Measurements from ENCODE around the gene KLK2. TPM values are rescaled to one million over a fixed set of nuclear protein-coding genes. Genes with fewer than 3 reads are reported as not detected.

The KLK2 gene
- total RNA-seq, 1 experiment from 2014 or later, result not detected

DNA sequence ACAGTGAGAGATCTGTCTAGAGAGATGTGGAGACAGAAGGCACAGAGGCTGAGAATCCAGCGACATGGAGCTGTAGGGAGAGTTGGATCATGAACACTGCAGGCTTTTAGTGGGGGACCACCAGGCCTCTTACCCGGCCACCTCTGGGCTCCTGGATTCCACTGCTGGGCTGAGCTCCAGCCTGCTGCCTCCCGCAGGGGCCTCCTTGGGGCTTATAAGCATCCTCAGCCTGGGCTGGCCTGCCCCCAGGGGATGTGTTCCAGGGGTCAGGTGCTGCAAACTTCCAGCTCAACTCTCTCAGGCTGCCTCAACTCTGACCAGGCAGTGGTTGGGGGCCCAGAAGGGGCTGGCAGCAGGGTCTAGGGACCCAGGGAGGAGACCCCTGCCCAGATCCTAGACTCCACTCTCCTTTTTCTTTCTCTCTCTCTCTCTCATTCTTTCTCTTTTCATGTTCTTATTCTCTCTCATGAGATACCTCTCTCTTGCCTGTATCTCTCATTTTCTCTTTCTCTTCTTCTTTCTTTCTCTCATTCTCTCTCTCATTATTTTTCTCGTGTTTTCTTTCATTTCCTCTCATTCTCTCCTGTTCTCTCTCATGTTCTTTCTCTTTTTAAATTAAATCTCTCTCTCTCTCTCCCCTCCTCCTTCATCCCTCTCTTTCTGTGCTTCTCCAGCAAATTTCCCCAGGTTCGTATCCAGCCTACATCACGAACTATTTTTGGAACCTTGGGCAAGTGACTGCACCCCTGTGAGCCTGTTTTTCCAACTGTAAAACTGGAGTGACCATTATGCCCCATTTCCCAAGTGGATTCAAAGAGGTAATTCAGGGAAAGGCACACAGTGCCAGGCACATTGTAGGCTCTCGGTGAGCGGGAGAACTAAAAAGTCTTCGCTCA lies 38.2 kb downstream of the KLK2 start, which contains the start of gene KLK4:
TSS of gene KLK4 (minus strand) at position 190 of the 896 bp plus-strand sequence. CDS start 657 bp downstream, outside the sequence.
- Histone ChIP-seq H2AFZ (ENCODE audit: low read depth, low read length, poor library complexity, severe bottlenecking) (no peak within 1 kb of the TSS), H3K79me2 (ENCODE audit: insufficient read depth, low read length) (no peaks in the 10 kb centered on the region), H3K36me3 (ENCODE audit: control insufficient read depth in 1 of 2, insufficient read depth in 2 of 2, low read length in 2 of 2) (no peaks in the 10 kb centered on the region), H3K9ac (ENCODE audit: low read length) (no peak within 1 kb of the TSS), H3K27ac (ENCODE audit: low read depth, low read length) (no peak within 1 kb of the TSS), H3K4me3 (replicated peaks in 1 of 2; ENCODE audit: low read depth in 1 of 2, low read length in 2 of 2) (no peak within 1 kb of the TSS), H3K4me1 (ENCODE audit: control insufficient read depth in 1 of 2, insufficient read depth in 2 of 2, low read length in 2 of 2) (peaks cover 4 to 22% of the 10 kb centered on the region in 2 experiments; a peak in 3 of 4 replicates), H3K4me2 (ENCODE audit: low read length) (no peak within 1 kb of the TSS), H3K9me3 (ENCODE audit: control insufficient read depth in 1 of 2, insufficient read depth in 1 of 2, low read depth in 1 of 2, low read length in 2 of 2) (no peaks in the 10 kb centered on the region), H4K20me1 (ENCODE audit: insufficient read depth) (no peaks in the 10 kb centered on the region), H3K9me2 (ENCODE audit: insufficient read depth) (no peaks in the 10 kb centered on the region), H3K27me3 (ENCODE audit: insufficient read depth, low read length) (peaks cover 9% of the 10 kb centered on the region)
- no peak for DNase-seq (ENCODE audit: low read depth, low spot score)
- TF ChIP-seq FOSL1 (IDR thresholded peaks at IDR 0.05; ENCODE audit: low read depth) (no peak), CEBPB (IDR thresholded peaks at IDR 0.05; ENCODE audit: low read depth) (no peak), POLR2AphosphoS5 (IDR thresholded peaks at IDR 0.05; ENCODE audit: low read depth, low read length) (no peak), ELF1 (IDR thresholded peaks at IDR 0.05; ENCODE audit: borderline replicate concordance, low read depth) (no peak), ZNF274 (IDR thresholded peaks at IDR 0.05; ENCODE audit: low read depth, low read length) (no peak), CBX3 (IDR thresholded peaks at IDR 0.05; ENCODE audit: low read depth) (no peak), EZH2phosphoT487 (IDR thresholded peaks at IDR 0.05; ENCODE audit: borderline replicate concordance) (no peak), TCF7L2 (IDR thresholded peaks at IDR 0.05; ENCODE audit: borderline replicate concordance, extremely low read depth, insufficient read depth, insufficient read length) (no peak), ZFX (IDR thresholded peaks at IDR 0.05) (no peak), YY1 (IDR thresholded peaks at IDR 0.05; ENCODE audit: extremely low read depth, insufficient replicate concordance, low read depth, low read length) (no peak), SIN3A (IDR thresholded peaks at IDR 0.05; ENCODE audit: low read depth) (no peak), SP1 (IDR thresholded peaks at IDR 0.05; ENCODE audit: low read depth) (no peak), EZH2 (IDR thresholded peaks at IDR 0.05) (no peak), EGR1 (IDR thresholded peaks at IDR 0.05; ENCODE audit: low read depth) (no peak)
- TF ChIP-seq, protein P1, sequence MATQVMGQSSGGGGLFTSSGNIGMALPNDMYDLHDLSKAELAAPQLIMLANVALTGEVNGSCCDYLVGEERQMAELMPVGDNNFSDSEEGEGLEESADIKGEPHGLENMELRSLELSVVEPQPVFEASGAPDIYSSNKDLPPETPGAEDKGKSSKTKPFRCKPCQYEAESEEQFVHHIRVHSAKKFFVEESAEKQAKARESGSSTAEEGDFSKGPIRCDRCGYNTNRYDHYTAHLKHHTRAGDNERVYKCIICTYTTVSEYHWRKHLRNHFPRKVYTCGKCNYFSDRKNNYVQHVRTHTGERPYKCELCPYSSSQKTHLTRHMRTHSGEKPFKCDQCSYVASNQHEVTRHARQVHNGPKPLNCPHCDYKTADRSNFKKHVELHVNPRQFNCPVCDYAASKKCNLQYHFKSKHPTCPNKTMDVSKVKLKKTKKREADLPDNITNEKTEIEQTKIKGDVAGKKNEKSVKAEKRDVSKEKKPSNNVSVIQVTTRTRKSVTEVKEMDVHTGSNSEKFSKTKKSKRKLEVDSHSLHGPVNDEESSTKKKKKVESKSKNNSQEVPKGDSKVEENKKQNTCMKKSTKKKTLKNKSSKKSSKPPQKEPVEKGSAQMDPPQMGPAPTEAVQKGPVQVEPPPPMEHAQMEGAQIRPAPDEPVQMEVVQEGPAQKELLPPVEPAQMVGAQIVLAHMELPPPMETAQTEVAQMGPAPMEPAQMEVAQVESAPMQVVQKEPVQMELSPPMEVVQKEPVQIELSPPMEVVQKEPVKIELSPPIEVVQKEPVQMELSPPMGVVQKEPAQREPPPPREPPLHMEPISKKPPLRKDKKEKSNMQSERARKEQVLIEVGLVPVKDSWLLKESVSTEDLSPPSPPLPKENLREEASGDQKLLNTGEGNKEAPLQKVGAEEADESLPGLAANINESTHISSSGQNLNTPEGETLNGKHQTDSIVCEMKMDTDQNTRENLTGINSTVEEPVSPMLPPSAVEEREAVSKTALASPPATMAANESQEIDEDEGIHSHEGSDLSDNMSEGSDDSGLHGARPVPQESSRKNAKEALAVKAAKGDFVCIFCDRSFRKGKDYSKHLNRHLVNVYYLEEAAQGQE (IDR thresholded peaks at IDR 0.05; ENCODE audit: low read depth), result no peak
- TF ChIP-seq, protein P2, sequence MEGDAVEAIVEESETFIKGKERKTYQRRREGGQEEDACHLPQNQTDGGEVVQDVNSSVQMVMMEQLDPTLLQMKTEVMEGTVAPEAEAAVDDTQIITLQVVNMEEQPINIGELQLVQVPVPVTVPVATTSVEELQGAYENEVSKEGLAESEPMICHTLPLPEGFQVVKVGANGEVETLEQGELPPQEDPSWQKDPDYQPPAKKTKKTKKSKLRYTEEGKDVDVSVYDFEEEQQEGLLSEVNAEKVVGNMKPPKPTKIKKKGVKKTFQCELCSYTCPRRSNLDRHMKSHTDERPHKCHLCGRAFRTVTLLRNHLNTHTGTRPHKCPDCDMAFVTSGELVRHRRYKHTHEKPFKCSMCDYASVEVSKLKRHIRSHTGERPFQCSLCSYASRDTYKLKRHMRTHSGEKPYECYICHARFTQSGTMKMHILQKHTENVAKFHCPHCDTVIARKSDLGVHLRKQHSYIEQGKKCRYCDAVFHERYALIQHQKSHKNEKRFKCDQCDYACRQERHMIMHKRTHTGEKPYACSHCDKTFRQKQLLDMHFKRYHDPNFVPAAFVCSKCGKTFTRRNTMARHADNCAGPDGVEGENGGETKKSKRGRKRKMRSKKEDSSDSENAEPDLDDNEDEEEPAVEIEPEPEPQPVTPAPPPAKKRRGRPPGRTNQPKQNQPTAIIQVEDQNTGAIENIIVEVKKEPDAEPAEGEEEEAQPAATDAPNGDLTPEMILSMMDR (IDR thresholded peaks at IDR 0.05 in 2 of 3, conservative IDR thresholded peaks at IDR 0.05 in 1 of 3; ENCODE audit: borderline replicate concordance in 1 of 3, insufficient read depth in 1 of 3, low read depth in 2 of 3, low read length in 2 of 3), result no peak
- TF ChIP-seq, protein P3, sequence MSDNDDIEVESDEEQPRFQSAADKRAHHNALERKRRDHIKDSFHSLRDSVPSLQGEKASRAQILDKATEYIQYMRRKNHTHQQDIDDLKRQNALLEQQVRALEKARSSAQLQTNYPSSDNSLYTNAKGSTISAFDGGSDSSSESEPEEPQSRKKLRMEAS (IDR thresholded peaks at IDR 0.05), result no peak
- TF ChIP-seq, protein P4, sequence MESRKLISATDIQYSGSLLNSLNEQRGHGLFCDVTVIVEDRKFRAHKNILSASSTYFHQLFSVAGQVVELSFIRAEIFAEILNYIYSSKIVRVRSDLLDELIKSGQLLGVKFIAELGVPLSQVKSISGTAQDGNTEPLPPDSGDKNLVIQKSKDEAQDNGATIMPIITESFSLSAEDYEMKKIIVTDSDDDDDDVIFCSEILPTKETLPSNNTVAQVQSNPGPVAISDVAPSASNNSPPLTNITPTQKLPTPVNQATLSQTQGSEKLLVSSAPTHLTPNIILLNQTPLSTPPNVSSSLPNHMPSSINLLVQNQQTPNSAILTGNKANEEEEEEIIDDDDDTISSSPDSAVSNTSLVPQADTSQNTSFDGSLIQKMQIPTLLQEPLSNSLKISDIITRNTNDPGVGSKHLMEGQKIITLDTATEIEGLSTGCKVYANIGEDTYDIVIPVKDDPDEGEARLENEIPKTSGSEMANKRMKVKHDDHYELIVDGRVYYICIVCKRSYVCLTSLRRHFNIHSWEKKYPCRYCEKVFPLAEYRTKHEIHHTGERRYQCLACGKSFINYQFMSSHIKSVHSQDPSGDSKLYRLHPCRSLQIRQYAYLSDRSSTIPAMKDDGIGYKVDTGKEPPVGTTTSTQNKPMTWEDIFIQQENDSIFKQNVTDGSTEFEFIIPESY (IDR thresholded peaks at IDR 0.05; ENCODE audit: extremely low read depth, insufficient replicate concordance, low read length), result no peak
- no peak for ATAC-seq
- ChIA-PET POLR2A (interaction anchor here (1.1 kb wide), 1 partner anchor 11 kb away, joined by 4 read pairs; no protein-coding TSS in a partner anchor), RAD21 (ENCODE audit: low non-redundant PET in 1 of 2, low total read pairs in 2 of 2, uncharacterized antibody in 2 of 2, unreplicated experiment in 2 of 2) (interaction anchor here in 1 of 2 experiments (0.7 kb wide), 1 partner anchor 117 kb away, joined by 7 read pairs; no protein-coding TSS in a partner anchor), CTCF (interaction anchor here (1.0 kb wide), 1 partner anchor 11 kb away, joined by 4 read pairs; no protein-coding TSS in a partner anchor)
- intact Hi-C loops (cut with micrococcal nuclease), result no loop called here
- no TSS peak for BruUV-seq (replicated peaks)

Measured in HCT116 (cell line).